Hepatocyte (in vitro differentiated cells): ENCODE results near the gene CACNA1C. TPM values are rescaled to one million over a fixed set of nuclear protein-coding genes. Genes with fewer than 3 reads are reported as not detected.

ENCODE experiments used
- DNase-seq: peaks from one replicate; pipeline ENCODE4 v3.0.0-alpha.2; 2016; ENCODE audit warnings: low spot score
- H2AFZ ChIP-seq: fragments of 200-600 bp; sonication (generic); 2 replicates; pipeline ENCODE4 v1.6.0; 2016; ENCODE audit warnings: antibody characterized with exemption, mild to moderate bottlenecking
- H3K27ac ChIP-seq: fragments of 200-600 bp; sonication (generic); 2 replicates; pipeline ENCODE4 v1.5.1; 2016; ENCODE audit warnings: mild to moderate bottlenecking
- H3K27me3 ChIP-seq: fragments of 200-600 bp; sonication (generic); 2 replicates; pipeline ENCODE4 v1.6.1; 2016
- H3K36me3 ChIP-seq: fragments of 200-600 bp; sonication (generic); replicated peaks from 2 replicates; pipeline ENCODE4 v1.5.1; 2016; ENCODE audit warnings: low read depth; ENCODE audit not compliant: insufficient read depth
- H3K4me1 ChIP-seq: fragments of 200-600 bp; sonication (generic); 2 replicates; pipeline ENCODE4 v1.5.1; 2016; ENCODE audit warnings: mild to moderate bottlenecking, moderate library complexity; ENCODE audit not compliant: insufficient read depth
- H3K4me2 ChIP-seq: fragments of 200-600 bp; sonication (generic); 2 replicates; pipeline ENCODE4 v1.6.0; 2016
- H3K4me3 ChIP-seq: fragments of 200-600 bp; sonication (generic); 2 replicates; pipeline ENCODE4 v1.5.1; 2016; ENCODE audit warnings: mild to moderate bottlenecking
- H3K79me2 ChIP-seq: fragments of 200-600 bp; sonication (generic); 2 replicates; pipeline ENCODE4 v1.6.0; 2017; ENCODE audit warnings: mild to moderate bottlenecking
- H3K9me2 ChIP-seq: fragments of 200-600 bp; sonication (generic); replicated peaks from 2 replicates; pipeline ENCODE4 v1.6.0; 2017; ENCODE audit warnings: mild to moderate bottlenecking; ENCODE audit not compliant: insufficient read depth
- H3K9me3 ChIP-seq: fragments of 200-600 bp; sonication (generic); 2 replicates; pipeline ENCODE4 v1.5.1; 2016; ENCODE audit warnings: low read depth, mild to moderate bottlenecking
- H4K20me1 ChIP-seq: fragments of 200-600 bp; sonication (generic); 2 replicates; pipeline ENCODE4 v1.6.0; 2016; ENCODE audit warnings: mild to moderate bottlenecking; ENCODE audit not compliant: insufficient read depth, poor library complexity, severe bottlenecking
- EZH2 ChIP-seq: fragments of 200-600 bp; sonication (generic); IDR thresholded peaks from 2 replicates; pipeline ENCODE4 v1.6.1; 2016; ENCODE audit warnings: antibody characterized with exemption, mild to moderate bottlenecking, borderline replicate concordance
- EZH2phosphoT487 ChIP-seq: fragments of 200-600 bp; sonication (generic); IDR thresholded peaks from one replicate; pipeline ENCODE4 v1.6.1; 2018; ENCODE audit warnings: antibody characterized with exemption, mild to moderate bottlenecking, low read depth, moderate library complexity; ENCODE audit not compliant: unreplicated experiment, severe bottlenecking
- WGBS: methylation state at CpG from one replicate; pipeline ENCODE4 v1.1.6; 2016; ENCODE audit warnings: low lambda C conversion rate; ENCODE audit errors: missing lambda C conversion rate; 5-methylcytosine and 5-hydroxymethylcytosine counted together
- polyA plus RNA-seq: library from polyadenylated mRNA; unstranded; fragments of >200 nt; fragmentation: Nextera tagmentation; extraction: Ambion mirVana; gene quantifications from 2 replicates; pipeline ENCODE4 v1.2.1, GENCODE V29; 2016
- total RNA-seq: library from RNA; depleted of rRNA; stranded (reverse); fragments of >200 nt; gene quantifications from 2 replicates; pipeline ENCODE4 v1.2.3, GENCODE V29; 2014
- TF ChIP-seq, protein P1 (sequence below): fragments of 200-600 bp; sonication (generic); IDR thresholded peaks from 2 replicates; pipeline ENCODE4 v1.5.1; 2016; ENCODE audit warnings: antibody characterized with exemption, mild to moderate bottlenecking; ENCODE audit not compliant: poor library complexity

The CACNA1C gene
- total and polyA plus RNA-seq, 2 experiments from 2014 or later = 3.2 to 4.0 TPM

DNA sequence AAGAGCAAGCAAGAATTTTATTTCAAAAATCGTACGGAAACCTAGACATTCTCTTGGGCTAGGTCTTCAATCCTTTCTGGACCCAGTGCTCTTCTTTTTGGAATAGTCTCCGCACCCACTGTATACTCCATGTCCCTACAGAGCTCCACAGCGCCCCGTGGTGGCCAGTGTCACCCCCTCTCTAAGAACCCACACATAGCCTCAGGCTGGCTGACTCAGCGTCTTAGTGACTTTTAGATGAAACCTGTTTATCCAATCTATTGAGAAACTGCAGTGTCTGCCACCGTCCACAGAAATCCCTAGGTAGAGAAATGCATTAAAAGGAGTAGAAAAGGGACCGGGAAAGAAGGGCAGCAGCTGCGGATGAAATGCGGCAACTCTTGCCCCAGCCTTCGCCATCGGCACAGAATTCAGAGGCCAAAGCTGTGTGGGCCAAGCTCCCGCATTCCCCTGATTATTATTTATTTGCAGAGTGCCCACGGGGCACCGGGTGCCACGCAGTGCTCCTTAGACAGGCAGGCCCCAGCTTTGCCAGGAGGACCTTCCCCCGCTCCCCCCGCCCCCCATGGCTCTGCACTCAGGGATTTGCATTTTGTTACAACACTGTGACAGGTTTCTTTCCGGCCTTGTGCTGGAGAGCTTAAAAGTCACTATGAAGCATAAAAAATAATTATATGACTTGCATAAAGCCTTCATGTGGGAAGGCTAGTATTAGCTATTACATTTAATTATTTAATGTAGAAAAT lies 571.9 kb downstream of the CACNA1C start:
- DNase-seq = peak; percentile 69
- Histone ChIP-seq H4K20me1 (no peaks in the 10 kb centered on the region), H3K4me3 (no peak overlapping the region), H3K36me3 (no peaks in the 10 kb centered on the region), H3K27ac (no peak overlapping the region), H3K9me2 (no peaks in the 10 kb centered on the region), H3K79me2 (no peaks in the 10 kb centered on the region), H3K27me3 (no peaks in the 10 kb centered on the region), H3K9me3 (no peaks in the 10 kb centered on the region), H3K4me1 (no peaks in the 10 kb centered on the region), H3K4me2 (no peak overlapping the region), H2AFZ (no peak overlapping the region)
- TF ChIP-seq EZH2 = no peak
- no peak for TF ChIP-seq EZH2phosphoT487
- TF ChIP-seq, protein P1, sequence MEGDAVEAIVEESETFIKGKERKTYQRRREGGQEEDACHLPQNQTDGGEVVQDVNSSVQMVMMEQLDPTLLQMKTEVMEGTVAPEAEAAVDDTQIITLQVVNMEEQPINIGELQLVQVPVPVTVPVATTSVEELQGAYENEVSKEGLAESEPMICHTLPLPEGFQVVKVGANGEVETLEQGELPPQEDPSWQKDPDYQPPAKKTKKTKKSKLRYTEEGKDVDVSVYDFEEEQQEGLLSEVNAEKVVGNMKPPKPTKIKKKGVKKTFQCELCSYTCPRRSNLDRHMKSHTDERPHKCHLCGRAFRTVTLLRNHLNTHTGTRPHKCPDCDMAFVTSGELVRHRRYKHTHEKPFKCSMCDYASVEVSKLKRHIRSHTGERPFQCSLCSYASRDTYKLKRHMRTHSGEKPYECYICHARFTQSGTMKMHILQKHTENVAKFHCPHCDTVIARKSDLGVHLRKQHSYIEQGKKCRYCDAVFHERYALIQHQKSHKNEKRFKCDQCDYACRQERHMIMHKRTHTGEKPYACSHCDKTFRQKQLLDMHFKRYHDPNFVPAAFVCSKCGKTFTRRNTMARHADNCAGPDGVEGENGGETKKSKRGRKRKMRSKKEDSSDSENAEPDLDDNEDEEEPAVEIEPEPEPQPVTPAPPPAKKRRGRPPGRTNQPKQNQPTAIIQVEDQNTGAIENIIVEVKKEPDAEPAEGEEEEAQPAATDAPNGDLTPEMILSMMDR = peak; percentile 37
- WGBS = 61% methylated on average over 19 of the region's 19 CpGs

GRCh38 chr12:2625289-2625612 lies 572.5 kb downstream of the CACNA1C start:
- Histone ChIP-seq H3K4me3 (no peak overlapping the region), H3K9me2 (no peaks in the 10 kb centered on the region), H4K20me1 (no peaks in the 10 kb centered on the region), H3K27ac (no peak overlapping the region), H3K4me2 (no peak overlapping the region), H3K27me3 (no peaks in the 10 kb centered on the region), H3K36me3 (no peaks in the 10 kb centered on the region), H2AFZ (no peak overlapping the region), H3K4me1 (no peaks in the 10 kb centered on the region), H3K79me2 (no peaks in the 10 kb centered on the region), H3K9me3 (no peaks in the 10 kb centered on the region)
- no peak for DNase-seq
- TF ChIP-seq, protein P1 = no peak
- TF ChIP-seq EZH2phosphoT487 (no peak), EZH2 (no peak)
- WGBS = 75% methylated on average over 13 of the region's 13 CpGs

- DNase-seq = no peak
- Histone ChIP-seq H3K27ac (no peak overlapping the region), H3K9me3 (no peaks in the 10 kb centered on the region), H2AFZ (no peak overlapping the region), H3K36me3 (no peaks in the 10 kb centered on the region), H3K4me1 (no peaks in the 10 kb centered on the region), H3K4me2 (no peak overlapping the region), H4K20me1 (no peaks in the 10 kb centered on the region), H3K79me2 (no peaks in the 10 kb centered on the region), H3K9me2 (no peaks in the 10 kb centered on the region), H3K4me3 (no peak overlapping the region), H3K27me3 (no peaks in the 10 kb centered on the region)
- TF ChIP-seq EZH2 = no peak
- TF ChIP-seq, protein P1 = no peak
- no peak for TF ChIP-seq EZH2phosphoT487
- WGBS = 91% methylated on average over 14 of the region's 15 CpGs
Measured at GRCh38 chr12:2627076-2627834, 574.5 kb downstream of the CACNA1C start.
